ENCODE results near the gene GNAS-AS1.

The GNAS-AS1 gene

DNA sequence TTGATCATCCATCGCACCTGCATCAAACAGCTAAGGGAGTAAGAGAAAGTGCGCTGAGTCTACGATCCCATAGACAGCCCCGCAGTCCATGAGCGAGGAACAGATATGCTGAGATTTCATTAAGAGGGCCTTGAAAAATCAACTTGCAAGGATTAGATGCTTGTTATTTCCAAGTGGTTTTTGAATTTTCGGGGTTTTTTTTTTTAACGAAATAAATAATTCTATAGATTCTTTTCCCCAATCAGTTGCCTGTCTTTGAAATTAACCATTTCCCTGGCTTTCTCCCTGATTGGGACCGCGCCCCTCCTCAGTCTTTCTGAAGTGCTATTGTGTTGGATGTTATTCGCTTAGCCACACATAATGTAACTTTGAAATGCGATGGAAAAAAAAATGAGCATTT is 48.6 kb downstream of the GNAS-AS1 start:
- FAIRE-seq = no peak

- no peak for FAIRE-seq
Observed at GRCh38 chr20:58800134-58800871, 50.4 kb downstream of the GNAS-AS1 start.

- no peak for FAIRE-seq
Observed at GRCh38 chr20:58797371-58798338, 53.0 kb downstream of the GNAS-AS1 start.

- FAIRE-seq = no peak
Observed at GRCh38 chr20:58795923-58796245, 54.8 kb downstream of the GNAS-AS1 start.

DNA sequence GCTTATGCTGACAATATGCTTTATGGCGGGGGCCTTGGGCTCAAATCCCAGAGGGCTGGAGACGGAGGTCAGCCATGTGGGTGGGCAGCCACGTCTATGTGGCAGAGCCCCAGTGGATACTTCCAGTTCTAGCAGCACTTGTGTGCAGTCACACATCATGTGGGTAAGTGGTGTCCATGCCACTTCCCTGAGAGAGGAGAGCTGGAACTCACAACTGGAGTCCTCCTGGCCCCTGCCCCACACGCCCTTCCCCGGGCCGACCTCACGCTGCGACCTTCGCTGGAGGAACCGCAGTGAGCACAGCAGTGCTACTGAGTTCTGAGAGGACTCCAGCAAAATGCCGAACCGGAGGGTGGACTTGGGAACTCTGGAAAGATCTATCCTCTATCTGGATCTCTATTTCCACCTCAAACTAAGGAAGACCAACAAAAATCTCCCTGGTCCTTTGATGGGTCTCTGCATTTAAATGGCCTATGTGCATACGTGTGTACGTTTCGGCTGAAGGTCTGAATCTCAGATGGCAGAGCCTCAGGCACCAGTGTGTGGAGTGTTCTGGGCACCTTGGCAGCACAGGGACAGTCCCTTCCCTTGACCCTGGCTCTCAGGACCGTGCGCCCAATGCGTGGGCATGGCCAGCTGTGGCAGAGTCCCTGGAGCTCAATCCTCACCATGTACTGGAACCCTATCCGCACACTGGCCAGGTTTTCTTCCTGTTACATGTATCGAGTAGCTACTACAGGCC is 55.4 kb downstream of the GNAS-AS1 start:
- no peak for FAIRE-seq

DNA sequence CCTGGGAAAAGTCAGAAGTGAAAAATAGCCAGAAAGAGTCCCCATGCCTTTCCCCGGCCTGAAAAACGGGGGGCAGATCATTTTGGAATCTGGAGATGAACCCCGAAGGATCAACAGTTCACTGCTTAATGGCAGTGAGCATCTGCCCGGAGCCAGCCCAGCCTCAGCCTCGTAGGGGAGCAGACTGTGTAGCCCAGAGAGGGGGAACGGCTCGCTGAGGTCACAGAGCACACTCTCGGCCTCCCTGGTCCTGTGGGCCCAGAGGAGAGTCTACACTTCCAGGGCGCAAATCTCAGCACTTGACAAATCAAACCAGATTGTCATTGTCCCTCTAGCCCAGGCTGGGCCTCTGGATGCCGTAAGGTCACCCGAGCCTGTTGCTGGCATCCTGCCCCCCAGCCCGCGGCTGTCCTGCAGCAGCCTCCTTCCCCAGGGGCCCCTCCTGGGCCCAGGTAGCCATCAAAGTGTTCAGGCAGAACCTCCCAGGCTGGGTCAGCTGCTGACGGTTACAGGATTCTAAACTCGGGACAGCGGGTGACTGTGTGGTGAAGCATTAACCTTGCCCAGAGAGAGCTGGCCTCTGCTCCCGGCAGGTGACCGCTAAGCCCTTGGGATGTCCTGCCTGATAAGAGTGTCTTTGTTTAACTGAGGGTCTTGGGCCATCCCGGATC is 56.1 kb downstream of the GNAS-AS1 start:
- no peak for FAIRE-seq

DNA sequence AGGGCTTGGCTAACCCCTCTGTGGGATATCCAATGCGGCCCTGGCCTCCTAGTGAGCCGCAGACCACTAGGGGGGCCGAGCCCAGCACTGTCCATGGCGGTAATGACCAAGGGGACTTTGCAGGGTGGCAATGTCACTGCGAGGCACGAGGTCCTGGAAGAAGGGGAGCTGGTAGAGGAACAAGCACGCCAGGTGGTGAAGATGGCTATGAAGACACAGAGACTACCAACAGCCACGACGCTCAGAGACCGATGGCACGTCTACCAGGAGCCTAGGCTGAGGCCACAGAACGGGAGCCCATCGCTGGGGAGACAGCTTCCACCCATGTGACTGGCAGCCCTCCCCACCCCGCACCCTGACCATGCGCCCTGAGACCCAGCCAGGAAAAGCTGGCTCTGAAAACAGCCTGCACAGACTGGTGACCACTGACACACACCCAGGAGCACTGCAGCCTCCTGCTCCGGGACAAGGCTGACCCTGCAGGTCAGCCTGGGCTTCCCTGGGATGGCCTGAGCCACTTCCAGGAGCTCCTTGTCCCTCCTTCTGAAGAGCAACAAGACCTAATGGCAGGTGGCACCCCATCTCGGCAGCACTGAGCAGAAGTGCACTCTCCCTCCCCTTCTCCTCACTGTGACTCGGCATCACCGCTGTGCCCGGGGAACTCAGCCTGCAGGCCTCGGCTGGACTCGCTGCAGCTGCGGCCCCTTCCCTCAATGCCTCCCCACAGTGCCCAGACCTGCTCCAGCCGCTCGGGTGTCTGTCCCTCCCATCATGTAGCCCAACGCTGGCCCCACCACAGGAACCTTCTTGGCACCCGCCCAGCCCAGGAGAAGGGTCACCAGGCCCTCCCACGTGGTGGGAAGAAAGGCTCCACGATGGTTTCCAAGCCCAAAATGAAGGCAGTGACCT is 56.9 kb downstream of the GNAS-AS1 start:
- no peak for FAIRE-seq

- no peak for FAIRE-seq
Observed at GRCh38 chr20:58792426-58792825, 58.3 kb downstream of the GNAS-AS1 start.

GRCh38 chr20:58791286-58791685 is 59.4 kb downstream of the GNAS-AS1 start:
- FAIRE-seq = no peak

- FAIRE-seq = no peak
Observed at GRCh38 chr20:58790454-58790853, 60.2 kb downstream of the GNAS-AS1 start.

DNA sequence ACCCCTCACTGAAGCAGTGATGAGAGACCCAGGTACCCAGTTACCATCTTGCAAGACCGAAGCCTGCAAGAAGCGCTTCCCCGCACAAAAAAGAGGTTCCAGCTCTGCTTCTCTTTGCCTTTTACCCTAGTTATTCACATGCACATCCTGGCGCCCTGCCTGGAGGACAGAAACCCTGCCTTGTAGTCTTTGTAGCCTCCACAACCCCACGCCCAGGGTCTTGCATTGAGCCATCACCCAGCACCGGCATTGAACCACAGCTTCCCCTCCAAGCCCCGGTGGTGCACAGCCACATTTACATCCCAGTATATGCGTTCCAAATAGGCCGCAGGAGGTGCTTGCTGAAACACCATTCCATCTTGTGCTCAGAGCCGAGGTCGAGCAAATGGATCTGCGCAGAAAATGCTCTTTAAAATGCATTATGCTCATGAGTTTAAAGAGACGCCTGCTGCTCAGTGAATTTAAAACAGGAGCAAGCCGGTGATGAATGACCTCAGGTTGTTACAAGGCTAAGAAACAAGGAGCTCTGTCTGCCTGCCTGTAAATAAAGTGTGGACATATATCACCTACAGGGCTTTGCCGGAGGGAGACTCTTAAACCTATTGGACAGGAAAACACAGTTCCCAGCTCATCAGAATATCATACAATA is 61.7 kb downstream of the GNAS-AS1 start:
- no peak for FAIRE-seq

- FAIRE-seq = no peak
Observed at GRCh38 chr20:58787211-58788005, 63.3 kb downstream of the GNAS-AS1 start.

DNA sequence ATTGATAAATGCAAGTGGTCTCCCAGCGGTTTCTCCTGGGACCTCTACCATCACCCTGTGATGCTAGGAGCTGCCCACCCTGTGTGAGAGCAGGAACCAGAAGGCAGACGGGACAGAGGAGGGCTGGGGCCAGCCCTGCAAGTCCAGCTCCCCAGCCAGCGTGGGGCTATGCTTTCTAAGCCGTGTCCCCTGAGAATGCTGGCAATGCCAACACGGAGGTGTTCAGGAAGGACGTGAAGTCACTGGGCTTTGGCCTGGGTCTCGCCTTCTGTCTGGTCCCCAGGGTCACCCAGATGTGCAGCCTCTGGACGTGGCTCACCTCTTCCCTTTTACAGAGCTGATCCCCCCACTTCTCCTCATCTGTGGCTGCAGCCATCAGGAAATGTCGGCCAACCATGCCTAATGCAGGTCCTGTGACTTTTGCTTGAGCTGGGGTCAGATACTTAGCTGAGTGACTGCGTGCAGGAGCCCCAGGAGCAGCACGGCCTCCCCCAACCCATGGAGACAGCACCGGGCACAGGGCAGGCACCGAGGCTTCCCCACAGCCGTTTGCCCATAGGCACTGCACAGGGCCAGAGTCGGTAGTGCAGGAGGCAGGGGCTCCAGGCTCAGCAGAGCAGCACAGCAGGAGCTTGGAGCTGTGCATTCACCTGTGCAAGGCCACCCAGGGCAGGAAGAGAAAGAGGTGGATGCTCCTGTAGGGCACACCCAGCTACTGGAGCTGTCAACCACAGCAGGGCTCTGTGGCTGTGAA is 66.2 kb downstream of the GNAS-AS1 start:
- FAIRE-seq = no peak

- FAIRE-seq = no peak
Observed at GRCh38 chr20:58783511-58784011, 67.1 kb downstream of the GNAS-AS1 start.

DNA sequence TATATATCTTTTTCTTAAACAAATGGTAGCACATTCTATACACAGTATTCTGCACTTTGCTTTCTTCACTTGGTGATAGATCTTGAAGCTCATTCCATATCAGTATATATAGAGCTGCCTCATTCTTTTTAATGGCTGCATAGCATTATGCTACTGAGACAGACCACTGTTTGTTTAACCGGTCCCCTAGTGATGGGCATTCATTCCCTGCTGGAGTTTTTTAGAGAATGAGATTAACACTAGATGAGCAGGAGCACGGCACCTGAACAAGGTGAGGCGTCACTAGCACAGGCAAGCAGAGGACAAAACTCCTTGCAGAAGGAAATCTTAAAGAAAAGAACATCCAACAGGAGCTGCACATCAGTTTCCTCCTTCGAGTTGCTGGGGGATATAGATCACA is 69.6 kb downstream of the GNAS-AS1 start:
- FAIRE-seq = no peak

DNA sequence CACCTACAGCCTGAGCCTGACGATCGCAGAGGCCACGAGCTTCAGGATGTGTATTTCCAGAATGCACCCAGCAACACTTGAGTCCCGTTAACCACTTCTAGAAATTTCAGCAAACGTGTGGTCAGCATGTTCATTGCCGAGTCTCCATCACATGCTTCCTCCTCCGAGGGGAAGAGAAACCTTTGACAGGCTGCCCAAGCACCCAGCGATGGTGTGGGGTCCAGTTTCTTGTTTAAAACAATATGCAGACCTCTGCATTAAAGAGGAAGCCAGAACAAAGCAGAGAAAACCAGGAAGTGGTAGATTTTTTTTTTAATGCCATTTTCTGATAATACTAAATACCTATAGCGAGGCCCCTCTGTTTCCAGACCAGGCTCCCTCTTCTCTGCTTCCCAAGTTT is 71.9 kb downstream of the GNAS-AS1 start:
- no peak for FAIRE-seq

GRCh38 chr20:58777657-58778056 is 73.0 kb downstream of the GNAS-AS1 start:
- no peak for FAIRE-seq

DNA sequence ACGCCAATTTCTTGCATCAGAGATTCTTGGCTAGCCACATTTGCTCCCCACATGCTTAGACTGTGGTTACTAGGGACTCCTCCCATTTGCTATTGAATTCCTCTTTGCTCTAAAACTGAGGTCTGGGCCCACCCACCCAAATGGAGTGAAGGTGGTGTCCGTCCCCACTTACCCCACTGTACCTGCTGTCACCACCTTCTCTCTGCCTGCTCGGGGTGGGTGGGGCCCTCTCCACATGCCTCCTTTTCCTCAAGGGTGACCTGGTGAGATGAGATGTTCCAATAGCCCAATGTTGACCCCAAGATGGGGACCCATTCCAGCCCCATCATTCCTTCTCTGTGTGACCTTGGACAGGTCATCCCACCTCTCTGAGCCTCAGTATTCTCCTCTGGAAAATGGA is 74.6 kb downstream of the GNAS-AS1 start:
- FAIRE-seq = no peak

DNA sequence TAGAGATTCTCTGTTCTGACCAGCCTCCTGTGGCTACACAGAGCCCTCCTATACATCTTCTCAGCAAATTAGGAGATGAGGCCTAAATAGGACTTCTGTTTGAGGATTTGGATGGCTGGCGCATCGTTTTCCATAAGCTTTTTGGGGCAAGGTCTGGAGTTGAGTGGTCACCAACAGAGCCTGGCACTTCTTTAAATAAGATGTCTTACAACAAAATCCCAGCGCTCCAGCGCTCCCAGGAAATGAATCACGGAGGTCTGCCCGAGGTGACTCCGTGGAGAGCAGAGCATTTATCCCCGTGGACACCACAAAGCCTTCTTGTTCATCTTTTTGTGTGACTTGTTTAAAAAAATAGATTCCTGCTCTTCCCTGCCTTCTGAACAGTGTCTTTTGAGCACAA is 75.3 kb downstream of the GNAS-AS1 start:
- no peak for FAIRE-seq
